Measurements from ENCODE around the gene FBXO46.
"Not testable (repeated sequence)": the region's sequence is repeated elsewhere in the genome, so short reads cannot be mapped to it uniquely, and the experiment has no call there.

The FBXO46 gene

GRCh38 chr19:45765702-45766295 is 35.1 kb upstream of the FBXO46 start:
- DNase-seq: no peak

DNA sequence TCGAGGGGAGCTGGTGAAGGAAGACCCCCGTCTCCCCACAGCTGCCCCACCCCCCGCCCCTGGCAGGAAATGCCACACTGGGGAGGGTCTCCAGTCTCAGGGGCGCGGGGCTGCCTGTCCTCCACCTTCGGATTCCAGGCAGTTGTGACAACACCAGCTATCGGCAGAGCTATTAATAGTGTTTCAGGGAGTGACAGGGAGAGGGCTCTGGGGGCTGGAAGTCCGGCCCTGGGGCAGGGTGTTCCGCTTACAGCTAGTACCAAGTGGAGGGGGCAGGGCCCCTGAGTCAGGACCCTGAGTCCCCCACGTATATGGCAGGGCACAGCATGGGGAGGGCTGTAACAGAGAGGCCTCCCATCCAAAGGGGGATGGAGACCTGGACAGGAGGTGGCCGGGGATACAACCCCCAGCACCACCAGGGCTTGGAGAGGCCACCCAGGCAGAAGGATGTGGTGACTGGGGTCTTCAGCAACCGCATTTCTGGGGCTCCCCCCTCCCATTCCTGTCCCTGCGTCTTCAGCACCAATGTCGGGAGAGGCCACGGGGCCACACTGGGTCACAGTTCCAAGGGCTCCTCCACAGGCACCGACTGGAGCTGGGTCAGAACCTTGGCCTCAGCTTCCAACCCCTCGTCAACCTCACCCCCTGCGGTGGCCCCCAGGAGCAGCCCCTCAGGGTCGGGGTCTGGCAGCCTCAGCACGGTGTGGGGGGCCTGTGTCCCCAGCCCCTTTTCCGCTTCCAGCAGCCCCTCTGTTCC is 34.4 kb upstream of the FBXO46 start:
- no peak for DNase-seq

GRCh38 chr19:45764475-45764874 is 33.8 kb upstream of the FBXO46 start:
- DNase-seq: no peak

DNA sequence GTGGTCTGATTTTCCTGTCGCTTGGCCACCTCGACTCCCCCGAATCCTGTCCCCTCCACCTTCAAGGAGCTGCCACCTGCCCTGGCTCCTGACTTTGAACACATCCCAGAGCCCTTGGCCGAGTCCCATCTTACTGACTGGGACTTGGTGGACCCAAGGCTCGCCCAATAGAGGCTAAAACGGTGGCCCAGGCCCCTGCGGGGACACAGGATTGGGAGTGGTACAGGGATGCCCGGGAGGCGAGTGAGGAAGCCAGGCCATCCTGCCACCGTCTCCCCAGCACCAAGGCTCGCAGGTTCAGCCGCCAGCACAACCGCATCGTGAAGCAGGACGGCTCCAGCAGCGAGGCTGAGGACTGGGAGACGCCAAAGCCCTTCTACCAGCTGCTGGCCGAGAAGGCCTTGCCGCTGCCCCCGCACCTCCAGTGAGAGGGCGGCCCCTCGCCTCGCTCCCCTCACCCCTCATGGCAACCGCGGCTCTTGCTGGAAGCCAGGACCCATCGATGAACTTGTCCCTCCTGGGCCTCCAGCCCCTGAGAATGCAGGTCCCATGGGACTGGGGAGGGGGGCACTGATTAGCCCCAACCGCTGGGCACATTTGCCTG is 33.1 kb upstream of the FBXO46 start:
- no peak for DNase-seq

DNA sequence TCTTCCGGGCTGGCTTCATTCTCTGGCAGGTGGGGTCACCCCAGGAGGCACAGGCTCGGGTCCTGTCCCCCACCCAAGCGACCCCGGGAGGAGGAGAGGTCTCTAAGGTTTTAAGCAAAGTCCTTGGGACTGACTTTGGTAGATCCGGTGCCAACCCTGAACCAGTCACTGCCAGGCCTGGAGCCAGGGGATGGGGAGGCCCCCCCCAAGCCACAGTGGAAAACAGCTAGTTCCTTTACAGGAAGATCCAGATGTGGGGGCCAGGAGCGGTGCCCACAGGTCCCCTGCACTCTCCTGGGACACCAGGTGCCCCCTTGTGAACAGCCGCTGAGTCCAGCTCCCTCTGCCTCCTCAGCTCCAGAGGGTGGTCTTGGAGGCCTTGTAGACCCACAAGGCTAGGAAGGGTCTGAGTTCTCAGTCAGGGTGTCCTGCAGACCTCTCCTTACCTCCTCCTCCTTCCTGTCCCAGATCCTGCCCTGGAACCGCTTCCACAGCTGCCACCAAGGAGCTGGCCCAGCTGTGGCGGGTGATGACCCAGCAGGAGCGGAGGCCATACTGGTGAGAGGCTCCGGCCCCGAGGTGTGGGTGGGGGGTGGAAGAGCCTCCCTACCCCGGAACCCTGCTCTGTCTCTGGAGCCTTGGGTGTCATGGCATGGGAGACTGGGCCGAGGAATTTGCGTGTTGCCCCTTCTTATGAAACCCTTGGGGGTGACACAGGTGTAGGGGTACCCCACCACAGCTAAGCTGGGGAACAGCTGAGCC is 32.4 kb upstream of the FBXO46 start:
- no peak for DNase-seq

GRCh38 chr19:45761714-45762113 is 31.0 kb upstream of the FBXO46 start:
- DNase-seq: no peak

DNA sequence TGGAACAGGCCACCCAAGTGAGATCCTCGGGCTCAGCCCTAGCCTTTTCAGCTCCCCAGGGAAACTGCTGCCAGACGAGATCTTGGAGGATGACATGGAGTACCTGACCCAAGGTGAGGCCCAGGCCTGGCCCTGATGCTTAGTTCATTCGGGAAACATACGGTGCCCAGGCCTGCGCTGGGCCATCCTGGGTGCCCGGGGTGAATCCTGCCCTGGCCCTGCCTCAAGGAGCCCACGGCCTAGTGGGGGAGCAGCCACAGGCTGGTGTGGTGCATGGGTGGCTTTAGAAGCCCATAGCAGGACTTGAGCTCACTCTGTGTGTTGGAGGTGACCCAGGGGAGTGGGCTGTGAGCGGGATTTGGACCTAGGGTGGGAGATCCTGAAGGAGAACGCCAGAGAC is 28.2 kb upstream of the FBXO46 start:
- DNase-seq: no peak

GRCh38 chr19:45757695-45758094 is 27.0 kb upstream of the FBXO46 start:
- DNase-seq: no peak

GRCh38 chr19:45754323-45754722 is 23.6 kb upstream of the FBXO46 start:
- no peak for DNase-seq

DNA sequence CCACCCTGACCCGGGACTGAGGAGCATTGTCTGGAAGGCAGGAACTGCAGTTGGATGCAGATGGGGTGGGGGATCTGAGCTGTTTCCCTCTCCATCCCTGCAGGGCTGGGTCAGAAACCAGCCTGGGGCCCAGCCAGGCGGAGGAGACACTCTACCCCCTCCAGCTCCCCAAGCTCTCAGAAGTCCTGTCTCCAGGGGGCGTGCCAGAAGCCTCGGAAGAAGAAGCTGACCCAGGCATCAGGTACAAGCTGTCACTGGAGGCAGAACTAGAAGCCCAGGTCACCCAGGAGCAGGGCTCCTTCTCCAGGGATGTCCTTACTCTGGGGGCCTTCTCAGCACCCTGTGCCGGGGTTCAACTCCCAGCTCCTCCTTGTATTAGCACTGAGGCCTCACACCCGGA is 22.9 kb upstream of the FBXO46 start:
- DNase-seq: no peak

GRCh38 chr19:45752639-45753038 is 21.9 kb upstream of the FBXO46 start:
- no peak for DNase-seq

DNA sequence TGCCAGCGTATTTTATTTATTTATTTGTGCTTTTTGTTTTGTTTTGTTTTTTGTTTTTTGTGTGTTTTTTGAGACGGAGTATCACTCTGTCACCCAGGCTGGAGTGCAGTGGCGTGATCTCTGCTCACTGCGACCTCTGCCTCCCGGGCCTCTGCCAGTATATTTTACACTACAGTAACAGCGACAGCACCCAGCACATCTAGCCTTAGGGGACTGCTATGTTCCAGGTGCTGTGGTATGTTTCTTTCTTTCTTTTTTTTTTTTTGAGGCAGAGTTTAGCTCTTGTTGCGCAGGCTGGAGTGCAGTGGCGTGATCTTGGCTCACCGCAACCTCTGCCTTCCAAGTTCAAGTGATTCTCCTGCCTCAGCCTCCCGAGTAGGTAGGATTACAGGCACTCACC is 20.8 kb upstream of the FBXO46 start:
- not testable (repeated sequence) for DNase-seq

- DNase-seq: no peak
These were observed 16.8 kb upstream of the FBXO46 start for GRCh38 chr19:45747513-45747912.

GRCh38 chr19:45746866-45747265 is 16.2 kb upstream of the FBXO46 start:
- DNase-seq: no peak

DNA sequence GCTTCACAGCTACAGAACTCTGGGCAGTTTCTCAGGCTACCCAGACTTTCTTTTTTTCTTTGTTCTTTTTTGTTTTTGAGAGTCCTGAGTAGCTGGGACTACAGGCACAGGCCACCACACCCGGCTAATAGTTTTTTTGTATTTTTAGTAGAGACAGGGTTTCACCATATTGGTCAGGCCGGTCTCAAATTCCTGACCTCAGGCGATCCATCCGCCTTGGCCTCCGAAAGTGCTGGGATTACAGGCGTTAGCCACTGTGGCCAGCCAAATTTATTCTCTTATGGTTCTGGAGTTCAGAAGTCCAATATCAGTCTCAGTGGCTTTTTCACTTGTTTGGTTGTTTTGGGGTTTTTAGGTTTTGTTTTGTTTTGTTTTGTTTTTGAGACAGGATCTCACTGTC is 14.9 kb upstream of the FBXO46 start:
- no peak for DNase-seq

DNA sequence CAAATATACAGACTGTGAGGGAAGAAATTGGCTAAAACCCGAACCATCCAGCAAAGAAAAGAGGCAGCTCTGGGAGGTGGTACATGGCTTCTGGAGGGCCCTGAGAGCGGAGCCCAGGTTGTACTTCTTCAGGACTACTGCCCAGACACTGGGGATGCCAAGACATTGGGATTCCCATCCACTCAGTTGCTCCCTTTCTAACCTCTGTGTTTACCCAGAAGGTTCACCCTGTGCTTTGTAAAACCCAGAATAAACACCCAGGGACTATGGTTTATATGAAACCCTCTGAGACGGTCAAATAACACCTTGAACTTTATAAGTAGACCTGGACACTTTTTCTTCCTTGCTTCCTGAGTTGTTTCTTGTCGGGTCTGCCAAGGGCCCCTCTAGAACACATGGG is 12.3 kb upstream of the FBXO46 start:
- no peak for DNase-seq

- DNase-seq: peak; percentile 12
These were observed 9.1 kb upstream of the FBXO46 start for GRCh38 chr19:45739498-45740439.

DNA sequence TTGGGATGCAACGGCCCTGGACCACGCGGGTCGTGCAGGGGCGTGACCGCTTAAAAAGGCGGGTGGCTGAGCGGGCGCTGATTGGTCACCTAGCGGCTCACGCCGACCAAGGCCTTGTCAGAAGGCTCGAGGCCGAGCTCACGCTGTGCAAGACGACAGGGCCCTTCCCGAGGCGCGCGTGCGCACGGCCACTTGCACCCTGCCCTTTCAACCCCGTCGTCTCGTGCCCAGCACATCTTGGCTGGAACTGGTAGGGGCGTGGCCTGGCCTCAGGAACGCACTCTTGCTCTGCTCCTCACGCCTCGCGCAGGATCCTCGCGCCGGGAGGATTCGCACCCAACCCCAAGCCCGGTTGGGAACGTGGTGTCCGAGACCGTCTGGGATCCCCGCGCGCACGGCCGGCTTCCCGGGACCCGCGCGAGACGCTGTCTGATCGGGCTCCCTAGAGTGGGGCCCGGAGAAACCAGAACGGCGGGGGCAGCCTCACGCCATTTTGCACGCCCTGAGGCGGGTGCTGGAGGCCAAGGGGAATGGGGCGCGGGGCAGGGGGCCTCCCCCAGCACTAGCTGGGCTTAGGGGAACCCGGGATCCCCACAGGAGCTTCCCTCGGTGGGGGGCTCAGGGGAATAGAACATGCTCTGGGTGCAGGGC is 2.6 kb upstream of the FBXO46 start, which contains the start of gene MEIOSIN:
Gene MEIOSIN (plus strand): TSS at position 280 of the 651 bp plus-strand sequence. CDS start 1,938 bp downstream, outside the sequence.
- no peak for DNase-seq

DNA sequence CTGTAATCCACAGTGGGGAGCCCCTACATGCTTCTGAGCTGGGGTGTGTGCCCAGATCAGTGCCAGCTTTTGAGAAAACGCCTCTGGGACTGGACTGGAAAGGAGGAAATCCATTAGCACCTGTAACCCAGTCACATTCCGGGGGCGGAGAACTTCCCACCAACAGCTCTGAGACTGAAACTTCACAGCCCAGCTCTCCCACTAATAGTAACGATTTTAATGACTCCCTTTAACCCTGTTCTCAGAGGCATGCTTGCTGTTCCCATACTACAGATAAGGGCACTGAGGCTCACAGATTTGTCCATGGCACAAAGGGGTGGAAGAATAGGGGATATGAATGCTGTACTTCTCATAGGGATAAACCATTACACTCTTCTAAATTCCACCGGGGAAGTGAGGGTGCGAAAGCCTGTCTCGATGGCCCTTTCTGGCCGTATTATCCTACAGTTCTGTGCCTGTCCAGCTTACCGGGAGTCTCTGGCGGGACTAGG is 851 bp downstream of the FBXO46 start:
- no peak for DNase-seq

DNA sequence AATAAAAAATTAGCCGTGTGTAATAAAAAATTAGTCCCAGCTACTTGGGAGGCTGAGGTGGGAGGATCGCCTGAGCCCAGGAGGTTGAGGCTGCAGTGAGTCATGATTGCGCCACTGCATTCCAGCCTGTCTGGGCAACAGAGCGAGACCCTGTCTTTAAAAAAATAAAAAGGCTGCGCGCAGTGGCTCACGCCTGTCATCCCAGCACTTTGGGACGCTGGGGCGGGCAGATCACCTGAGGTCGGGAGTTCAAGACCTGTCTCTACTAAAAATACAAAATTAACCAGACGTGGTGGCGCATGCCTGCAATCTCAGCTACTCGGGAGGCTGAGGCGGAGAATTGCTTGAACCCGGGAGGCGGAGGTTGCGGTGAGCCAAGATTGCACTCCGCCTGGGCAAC is 2.0 kb downstream of the FBXO46 start:
- not testable (repeated sequence) for DNase-seq

DNA sequence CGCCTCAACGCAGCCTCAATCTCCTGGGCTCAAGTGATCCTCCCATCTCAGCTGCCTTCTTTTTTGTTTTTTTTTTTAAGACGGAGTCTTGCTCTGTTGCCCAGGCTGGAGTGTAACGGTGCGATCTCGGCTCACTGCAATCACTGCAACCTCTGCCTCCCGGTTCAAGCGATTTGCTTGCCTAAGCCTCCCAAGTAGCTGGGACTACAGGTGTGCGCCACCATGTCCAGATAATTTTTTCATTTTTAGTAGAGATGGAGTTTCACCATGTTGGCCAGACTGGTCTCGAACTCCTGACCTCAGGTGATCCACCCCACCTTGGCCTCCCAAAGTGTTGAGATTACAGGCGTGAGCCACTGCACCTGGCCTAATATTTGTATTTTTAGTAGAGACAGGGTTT is 10.6 kb downstream of the FBXO46 start:
- not testable (repeated sequence) for DNase-seq

All from GF-D8 (cell line).